Measurements from ENCODE around the gene ZNF512. TPM values are rescaled to one million over a fixed set of nuclear protein-coding genes. Genes with fewer than 3 reads are reported as not detected.
"Not testable (repeated sequence)": the region's sequence is repeated elsewhere in the genome, so short reads cannot be mapped to it uniquely, and the experiment has no call there.

ZNF512 gene
- total and polyA plus RNA-seq, 2 experiments from 2014 or later = 20.7 to 38.6 TPM

GRCh38 chr2:27627963-27628766 is 45.3 kb downstream of the ZNF512 start:
- peak; percentile 42 to 75 for DNase-seq (ENCODE audit: low read depth in 1 of 2, low spot score in 1 of 2)
- Histone ChIP-seq H3K4me3 (peak overlapping the region; percentile 71), H3K36me3 (peaks cover 25% of the 10 kb centered on the region), H3K27ac (no peak overlapping the region), H3K9me3 (ENCODE audit: low read depth) (no peaks in the 10 kb centered on the region), H3K27me3 (no peaks in the 10 kb centered on the region), H3K4me1 (ENCODE audit: low read depth) (no peaks in the 10 kb centered on the region)
- no peak for TF ChIP-seq CTCF (IDR thresholded peaks at IDR 0.05; ENCODE audit: low read depth, low read length)

DNA sequence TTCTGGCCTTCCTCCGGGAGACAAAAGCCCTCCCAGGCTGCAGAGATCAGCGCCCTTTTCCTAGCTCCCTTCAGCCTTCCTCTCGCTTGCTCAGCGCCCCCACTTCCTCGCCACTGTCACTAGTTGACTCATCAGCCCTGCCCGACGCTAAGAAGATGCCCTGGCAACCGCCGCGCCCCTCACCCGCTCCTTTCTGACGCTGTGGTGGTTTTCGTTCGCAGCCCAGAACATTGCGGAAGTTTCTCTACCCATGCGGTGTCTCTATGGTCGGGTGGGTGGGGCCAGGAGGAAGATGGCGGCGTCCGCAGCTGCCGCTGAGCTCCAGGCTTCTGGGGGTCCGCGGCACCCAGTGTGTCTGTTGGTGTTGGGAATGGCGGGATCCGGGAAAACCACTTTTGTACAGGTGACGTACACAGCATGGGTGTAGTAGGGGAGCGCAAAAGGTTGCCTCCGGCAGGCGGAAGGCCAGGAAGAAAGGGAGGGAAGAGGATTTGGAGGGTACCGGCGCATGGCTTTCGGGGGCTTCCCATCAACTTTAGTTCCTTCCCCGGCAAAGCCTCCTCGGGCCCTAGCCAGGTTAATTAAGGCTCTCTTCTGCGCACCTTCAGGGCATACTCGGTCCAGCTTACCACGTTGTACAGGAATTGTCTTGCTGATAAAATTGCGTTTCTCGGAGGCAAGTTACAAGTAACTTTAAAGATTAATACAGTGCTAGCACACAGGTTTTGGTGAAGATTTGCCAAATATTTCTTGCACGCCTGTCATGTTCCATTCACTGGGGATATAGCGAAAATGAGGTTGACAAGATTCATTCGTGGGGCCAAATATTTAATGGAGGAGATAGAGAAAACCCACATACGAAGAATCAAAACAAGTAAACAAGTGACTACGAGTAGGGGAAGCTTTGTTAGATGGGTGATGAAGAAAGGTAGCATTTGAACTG is 46.2 kb downstream of the ZNF512 start, which contains the start of the genes CCDC121 and GPN1:
TSS of gene CCDC121 (minus strand) at position 246 of the 943 bp plus-strand sequence. CDS start 1,213 bp downstream, outside the sequence.
TSS of gene GPN1 (plus strand) at position 284 of the 943 bp plus-strand sequence. CDS start at position 293, 9 bp downstream.
- Histone ChIP-seq H3K4me1 (ENCODE audit: low read depth) (no peaks in the 10 kb centered on the region), H3K36me3 (peaks cover 28% of the 10 kb centered on the region), H3K4me3 (peak within 1 kb of the TSS; percentile 71), H3K9me3 (ENCODE audit: low read depth) (no peaks in the 10 kb centered on the region), H3K27me3 (no peaks in the 10 kb centered on the region), H3K27ac (no peak within 1 kb of the TSS)
- DNase-seq (ENCODE audit: low read depth in 1 of 2, low spot score in 1 of 2) = peak; percentile 87 to 92
- TF ChIP-seq CTCF (IDR thresholded peaks at IDR 0.05; ENCODE audit: low read depth, low read length) = no peak

DNA sequence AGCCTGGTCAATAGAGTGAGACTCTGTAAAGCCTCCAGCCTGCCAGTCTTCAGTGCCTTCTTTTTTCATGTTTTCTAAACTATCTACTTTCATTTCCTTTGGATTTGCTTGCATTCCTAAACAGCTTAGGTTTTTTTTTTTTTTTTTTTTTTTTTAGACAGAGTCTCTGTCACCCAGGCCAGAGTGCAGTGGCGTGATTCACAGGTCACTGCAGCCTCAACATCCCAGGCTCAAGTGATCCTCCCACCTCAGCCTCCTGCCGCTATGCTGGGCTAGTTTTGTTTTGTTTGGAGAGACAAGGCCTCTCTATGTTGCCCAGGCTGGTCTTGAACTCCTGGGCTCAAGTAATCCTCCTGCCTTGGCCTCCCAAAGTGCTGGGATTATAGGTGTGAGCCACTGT is 47.4 kb downstream of the ZNF512 start:
- not testable (repeated sequence) for H3K27ac ChIP-seq; H3K27me3 ChIP-seq; H3K9me3 ChIP-seq (ENCODE audit: low read depth); H3K4me1 ChIP-seq (ENCODE audit: low read depth); H3K4me3 ChIP-seq; DNase-seq (ENCODE audit: low read depth in 1 of 2, low spot score in 1 of 2)
- peaks cover 35% of the 10 kb centered on the region for H3K36me3 ChIP-seq

- Histone ChIP-seq H3K27ac (no peak overlapping the region), H3K4me1 (ENCODE audit: low read depth) (no peaks in the 10 kb centered on the region), H3K4me3 (no peak overlapping the region), H3K9me3 (ENCODE audit: low read depth) (no peaks in the 10 kb centered on the region), H3K36me3 (peaks cover 60% of the 10 kb centered on the region), H3K27me3 (no peaks in the 10 kb centered on the region)
- no peak for DNase-seq (ENCODE audit: low read depth in 1 of 2, low spot score in 1 of 2)
- no peak for TF ChIP-seq CTCF (IDR thresholded peaks at IDR 0.05; ENCODE audit: low read depth, low read length)
These were observed 51.4 kb downstream of the ZNF512 start for GRCh38 chr2:27634291-27634690.

GRCh38 chr2:27636766-27637165 is 53.9 kb downstream of the ZNF512 start:
- Histone ChIP-seq H3K36me3 (peaks cover 65% of the 10 kb centered on the region), H3K27me3 (no peaks in the 10 kb centered on the region), H3K4me3 (no peak overlapping the region), H3K27ac (no peak overlapping the region), H3K4me1 (ENCODE audit: low read depth) (no peaks in the 10 kb centered on the region), H3K9me3 (ENCODE audit: low read depth) (no peaks in the 10 kb centered on the region)
- DNase-seq (ENCODE audit: low read depth in 1 of 2, low spot score in 1 of 2) = no peak
- no peak for TF ChIP-seq CTCF (IDR thresholded peaks at IDR 0.05; ENCODE audit: low read depth, low read length)
